GM21723 (cell line): Measurements from ENCODE around the gene LSM14A.

ENCODE experiments used
- ATAC-seq: cut with Tn5 transposase; IDR thresholded peaks from one replicate; pipeline ENCODE4 v1.9.1; 2021; ENCODE audit warnings: mild to moderate bottlenecking, moderate library complexity; ENCODE audit not compliant: unreplicated experiment

LSM14A gene

DNA sequence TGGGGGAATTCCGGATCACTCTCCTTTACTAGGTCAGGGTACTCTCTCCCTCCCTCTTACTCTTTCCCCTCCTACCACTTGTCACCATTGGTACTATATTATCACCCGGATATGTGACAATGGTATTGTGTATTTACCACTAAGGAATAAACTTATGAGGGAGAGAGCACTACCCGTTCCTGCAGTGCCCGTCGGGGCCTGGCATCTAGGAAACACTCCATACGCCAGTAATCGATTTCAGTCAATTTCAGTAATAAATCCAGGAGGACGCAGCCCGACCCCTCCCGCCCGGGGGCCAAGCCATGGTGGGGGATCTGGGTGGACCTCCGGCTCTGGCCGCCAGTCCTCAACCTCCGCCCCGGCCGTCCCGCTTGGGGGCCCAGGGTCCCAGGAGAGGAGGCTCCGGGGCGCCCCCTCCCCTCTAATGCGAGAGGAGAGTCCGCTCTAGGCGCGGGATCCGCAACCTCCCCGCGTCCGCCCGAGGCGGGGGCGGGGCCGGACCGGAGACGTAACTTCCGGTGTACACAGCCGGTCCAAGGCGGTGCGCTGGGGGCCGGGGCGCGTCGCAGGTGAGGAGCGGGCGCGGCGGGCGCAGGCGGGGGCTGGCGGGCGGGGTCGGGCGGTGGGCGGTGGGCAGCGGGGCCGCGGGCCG is 81.9 kb downstream of the LSM14A start, which contains the start of gene GARRE1:
Gene GARRE1 (plus strand): TSS at position 509 of the 652 bp plus-strand sequence. CDS start 45,920 bp downstream, outside the sequence.
- ATAC-seq: peak; percentile 89

GRCh38 chr19:34254698-34255432 is 82.6 kb downstream of the LSM14A start:
- ATAC-seq: peak; percentile 71

- ATAC-seq: no peak
These were observed 83.2 kb downstream of the LSM14A start for GRCh38 chr19:34255546-34255945.

DNA sequence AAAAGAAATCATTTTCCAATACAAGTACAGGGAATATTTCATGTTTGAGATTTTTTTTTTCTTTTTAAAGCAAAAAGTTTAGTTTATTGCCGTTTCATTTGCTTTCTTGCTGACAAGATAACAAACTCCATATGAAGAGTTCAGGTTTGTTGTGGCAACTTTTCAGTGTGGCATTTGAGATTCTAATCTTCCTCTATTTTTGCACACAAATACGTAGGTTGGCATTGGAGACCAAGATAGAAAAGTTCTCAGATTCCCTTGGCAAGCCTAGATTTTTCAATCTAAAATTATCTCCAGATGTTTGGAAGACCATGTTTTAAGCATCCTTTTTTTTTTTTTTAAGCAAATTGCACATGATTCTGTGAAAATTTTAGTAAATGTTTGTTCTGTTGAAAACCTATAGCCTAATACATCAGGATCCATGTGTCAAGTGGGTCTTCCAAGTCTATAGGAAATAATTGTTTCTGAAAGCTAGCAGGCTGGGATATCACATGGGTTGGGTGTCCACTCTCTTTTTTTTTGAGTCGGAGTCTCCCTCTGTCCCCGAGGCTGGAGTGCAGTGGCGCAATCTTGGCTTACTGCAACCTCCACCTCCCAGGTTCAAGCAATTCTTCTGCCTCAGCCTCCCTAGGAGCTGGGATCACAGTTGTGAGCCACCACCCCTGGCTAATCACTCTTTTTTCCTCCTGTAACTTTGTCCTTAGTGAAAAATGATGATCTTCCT is 84.7 kb downstream of the LSM14A start:
- no peak for ATAC-seq

DNA sequence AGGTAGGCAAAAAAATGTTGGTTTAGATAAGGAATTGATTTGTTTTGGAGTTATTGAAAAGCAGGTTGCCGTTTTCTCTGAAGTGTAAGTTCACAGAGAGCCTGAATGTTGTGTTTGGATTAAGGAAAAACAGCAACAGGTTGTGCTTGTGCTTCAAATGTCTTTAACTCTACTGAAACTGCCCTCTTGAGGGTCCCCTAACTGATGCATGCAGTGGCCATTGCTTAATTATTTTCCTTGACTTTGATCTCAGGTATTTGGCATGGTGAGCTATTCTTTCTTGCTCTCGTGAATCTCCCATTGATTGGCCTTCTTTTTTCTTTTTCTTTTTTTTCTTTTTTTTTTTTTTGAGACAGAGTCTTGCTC is 85.2 kb downstream of the LSM14A start:
- no peak for ATAC-seq

- ATAC-seq: no peak
These were observed 87.2 kb downstream of the LSM14A start for GRCh38 chr19:34259367-34260095.

GRCh38 chr19:34260771-34261173 is 88.5 kb downstream of the LSM14A start:
- ATAC-seq: no peak

DNA sequence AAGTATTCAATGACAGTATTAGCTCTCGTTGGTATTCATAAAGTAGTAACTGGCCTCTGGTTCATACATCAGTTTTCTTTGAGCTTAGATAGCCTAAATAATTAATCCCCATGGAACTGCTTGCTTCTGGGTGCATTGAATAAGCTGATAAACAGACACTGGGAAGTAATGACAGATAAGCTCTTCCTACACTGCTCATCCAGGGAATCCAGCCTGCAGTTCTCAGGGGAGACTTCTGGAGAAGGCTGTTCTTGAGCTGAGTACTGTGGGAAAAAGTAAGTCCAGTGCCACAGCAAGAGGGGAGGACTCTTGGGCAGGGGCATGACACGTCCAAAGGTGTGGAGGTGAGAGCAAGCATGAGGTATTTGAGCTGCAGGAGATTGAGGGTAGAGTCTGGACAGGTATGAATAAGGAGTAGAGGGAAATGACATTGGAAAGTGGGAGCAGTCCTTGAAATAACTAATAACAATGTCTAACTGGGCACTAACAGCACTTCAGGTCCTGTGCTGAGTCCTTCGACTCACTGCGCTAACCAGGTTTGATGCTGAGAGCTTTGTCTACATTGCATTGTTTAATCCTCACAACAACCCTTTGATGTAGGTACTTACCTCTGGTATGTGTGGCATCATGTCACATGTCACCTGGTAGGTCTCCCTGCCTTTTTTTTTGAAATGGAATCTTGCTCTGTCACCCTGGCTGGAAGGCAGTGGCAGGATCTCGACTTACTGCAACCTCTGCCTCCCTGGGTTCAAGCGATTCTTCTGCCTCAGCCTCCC is 89.2 kb downstream of the LSM14A start:
- no peak for ATAC-seq

- ATAC-seq: no peak
These were observed 91.5 kb downstream of the LSM14A start for GRCh38 chr19:34263745-34264237.

DNA sequence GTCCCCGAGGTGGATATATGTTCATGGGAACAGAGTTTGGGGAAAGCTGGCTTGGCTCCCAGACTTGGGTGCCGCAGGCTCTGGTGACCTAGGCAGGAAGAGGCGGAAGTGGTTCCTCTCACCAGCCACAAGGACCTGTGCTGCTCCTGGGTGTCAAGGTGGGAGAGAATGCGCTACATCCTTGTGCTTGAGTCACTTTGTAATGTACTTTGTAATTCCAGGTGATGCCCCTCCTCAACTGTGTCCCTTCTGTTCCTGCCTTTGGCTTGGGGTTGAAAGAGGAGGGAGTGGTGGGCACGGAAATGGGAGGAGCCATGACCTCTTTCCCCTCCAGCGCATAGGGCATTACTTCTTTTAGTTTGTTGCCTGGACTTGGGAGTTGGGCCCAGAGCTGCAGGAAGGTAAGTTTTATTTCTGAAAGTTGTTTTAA is 92.9 kb downstream of the LSM14A start:
- no peak for ATAC-seq

GRCh38 chr19:34269081-34269480 is 96.8 kb downstream of the LSM14A start:
- ATAC-seq: no peak

DNA sequence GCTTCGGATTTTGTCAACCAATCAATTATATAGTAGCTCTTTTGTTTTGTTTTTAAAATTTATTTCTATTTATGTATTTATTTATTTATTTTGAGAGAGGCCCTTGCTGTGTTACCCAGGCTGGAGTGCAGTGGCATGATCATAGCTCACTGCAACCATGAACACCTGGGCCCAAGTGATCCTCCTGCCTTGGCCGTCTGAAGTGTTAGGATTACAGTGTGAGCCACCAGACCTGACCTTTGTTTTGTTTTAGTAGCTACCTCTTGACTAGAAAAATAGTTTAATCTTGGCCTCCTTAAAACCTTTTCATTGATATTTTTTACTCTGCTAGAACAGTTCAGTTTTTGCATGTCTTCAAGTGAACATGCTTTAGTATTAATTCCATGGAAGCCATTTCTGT is 97.2 kb downstream of the LSM14A start:
- no peak for ATAC-seq

GRCh38 chr19:34269968-34270621 is 97.8 kb downstream of the LSM14A start:
- ATAC-seq: peak; percentile 63

DNA sequence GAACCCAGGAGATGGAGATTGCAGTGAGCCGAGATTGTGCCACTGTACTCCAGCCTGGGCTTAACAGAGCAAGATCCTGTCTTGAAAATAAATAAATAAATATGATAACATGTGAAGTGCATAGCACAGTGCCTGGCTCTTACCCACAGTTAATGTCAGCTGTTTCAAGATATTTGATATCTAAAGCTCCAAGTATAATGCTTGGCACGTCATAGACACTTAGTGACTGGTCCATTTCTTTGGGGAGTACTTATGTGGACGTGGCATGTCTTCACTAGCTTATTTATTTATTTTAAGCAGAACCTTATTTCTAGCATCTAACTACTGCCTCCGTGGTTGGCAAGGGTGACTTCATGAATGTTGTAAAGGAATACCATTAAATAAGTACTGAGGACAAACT is 100.8 kb downstream of the LSM14A start:
- ATAC-seq: no peak

- ATAC-seq: no peak
These were observed 102.1 kb downstream of the LSM14A start for GRCh38 chr19:34274284-34274826.

DNA sequence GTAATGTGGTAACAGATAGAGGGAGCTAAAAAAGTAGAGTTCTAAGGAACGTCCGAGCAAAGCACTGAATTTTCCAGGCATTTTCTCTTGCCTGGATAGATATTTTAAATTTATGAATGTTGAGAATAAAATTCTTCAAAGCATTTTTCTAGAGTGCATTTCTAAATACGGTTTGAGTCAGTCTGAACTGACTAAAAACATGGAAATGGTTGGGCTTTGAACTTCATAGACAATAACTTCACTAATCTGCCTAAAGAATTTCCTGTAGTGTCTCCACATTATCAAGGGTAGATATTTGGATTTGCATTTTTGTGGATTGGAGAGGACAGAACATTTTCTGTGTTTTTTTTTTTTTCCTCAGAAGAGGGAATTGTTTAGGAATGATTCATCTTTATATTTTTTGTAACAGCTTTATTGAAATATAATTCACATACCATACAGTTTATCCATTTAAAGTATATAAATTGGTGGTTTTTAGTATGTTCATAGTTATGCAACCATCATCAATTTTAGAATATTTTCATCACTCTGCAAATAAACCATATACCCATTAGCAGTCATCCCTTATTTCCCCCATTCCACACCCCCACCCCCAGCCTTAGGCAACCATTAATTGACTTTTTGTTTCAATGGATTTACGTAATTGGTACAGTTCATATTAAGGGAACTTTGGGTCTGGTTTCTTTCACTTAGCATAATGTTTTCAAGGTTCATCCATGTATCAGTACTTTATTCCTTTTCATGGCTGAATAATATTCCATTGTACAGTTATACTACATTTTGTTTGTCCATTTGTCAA is 102.7 kb downstream of the LSM14A start:
- ATAC-seq: no peak

DNA sequence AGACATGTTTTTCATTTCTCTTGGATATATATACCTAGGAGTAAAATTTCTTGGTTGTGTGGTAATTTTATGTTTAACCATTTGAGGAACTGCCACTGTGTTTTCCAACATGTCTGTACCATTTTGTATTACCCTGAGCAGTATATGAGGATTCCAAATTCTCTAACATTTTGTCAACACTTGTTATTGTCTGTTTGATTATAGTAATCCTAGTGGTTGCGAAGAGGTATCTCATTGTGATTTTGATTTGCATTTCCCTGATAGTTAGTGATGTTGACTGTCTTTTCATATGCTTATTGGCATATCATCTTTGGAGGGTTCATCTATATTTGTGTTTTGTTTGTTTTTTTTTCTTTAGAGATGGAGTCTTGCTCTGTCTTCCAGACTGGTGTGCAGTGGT is 103.4 kb downstream of the LSM14A start:
- ATAC-seq: no peak

GRCh38 chr19:34276614-34277013 is 104.3 kb downstream of the LSM14A start:
- no peak for ATAC-seq

GRCh38 chr19:34277244-34277643 is 104.9 kb downstream of the LSM14A start:
- ATAC-seq: no peak
